ENCODE measurements around the gene LMTK3.

Gene LMTK3

GRCh38 chr19:48468772-48469288 lies 42.8 kb downstream of the LMTK3 start:
- Histone ChIP-seq H3K4me1 (ENCODE audit: insufficient read depth, low read length) (no peaks in the 10 kb centered on the region), H3K9ac (ENCODE audit: low read depth, low read length) (peak overlapping the region; percentile 100; the same call in 1 of the 2 replicates), H3K9me3 (ENCODE audit: control insufficient read depth, insufficient read depth, low read length) (no peaks in the 10 kb centered on the region), H3K36me3 (ENCODE audit: insufficient read depth, low read length) (peaks cover 19% of the 10 kb centered on the region)

GRCh38 chr19:48466561-48467325 lies 44.9 kb downstream of the LMTK3 start:
- peaks cover 13% of the 10 kb centered on the region; the same call in 1 of the 2 replicates for H3K36me3 ChIP-seq (ENCODE audit: insufficient read depth, low read length)
- H3K9me3 ChIP-seq (ENCODE audit: control insufficient read depth, insufficient read depth, low read length) = no peaks in the 10 kb centered on the region
- no peak overlapping the region; the same call in 1 of the 2 replicates for H3K9ac ChIP-seq (ENCODE audit: low read depth, low read length)
- H3K4me1 ChIP-seq (ENCODE audit: insufficient read depth, low read length) = no peaks in the 10 kb centered on the region

GRCh38 chr19:48465215-48465614 lies 46.4 kb downstream of the LMTK3 start:
- Histone ChIP-seq H3K36me3 (ENCODE audit: insufficient read depth, low read length) (no peaks in the 10 kb centered on the region), H3K4me1 (ENCODE audit: insufficient read depth, low read length) (no peaks in the 10 kb centered on the region), H3K9me3 (ENCODE audit: control insufficient read depth, insufficient read depth, low read length) (no peaks in the 10 kb centered on the region), H3K9ac (ENCODE audit: low read depth, low read length) (no peak overlapping the region)

- no peaks in the 10 kb centered on the region for H3K36me3 ChIP-seq (ENCODE audit: insufficient read depth, low read length)
- H3K4me1 ChIP-seq (ENCODE audit: insufficient read depth, low read length) = no peaks in the 10 kb centered on the region
- H3K9ac ChIP-seq (ENCODE audit: low read depth, low read length) = no peak overlapping the region
- H3K9me3 ChIP-seq (ENCODE audit: control insufficient read depth, insufficient read depth, low read length) = no peaks in the 10 kb centered on the region
These were observed 49.5 kb downstream of the LMTK3 start for GRCh38 chr19:48461982-48462655.

DNA sequence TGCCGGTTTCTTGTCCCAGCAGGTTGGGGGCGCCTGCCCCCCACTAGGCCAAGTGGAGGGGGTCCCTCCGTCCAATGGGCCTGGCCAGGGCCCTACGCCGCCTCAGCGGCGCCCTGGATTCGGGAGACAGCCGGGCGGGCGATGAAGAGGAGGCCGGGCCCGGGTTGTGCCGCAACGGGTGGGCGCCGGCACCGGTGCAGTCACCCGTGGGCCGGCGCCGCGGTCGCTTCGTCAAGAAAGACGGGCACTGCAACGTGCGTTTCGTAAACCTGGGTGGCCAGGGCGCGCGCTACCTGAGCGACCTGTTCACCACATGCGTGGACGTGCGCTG lies 50.0 kb downstream of the LMTK3 start:
- no peaks in the 10 kb centered on the region for H3K36me3 ChIP-seq (ENCODE audit: insufficient read depth, low read length)
- no peaks in the 10 kb centered on the region for H3K4me1 ChIP-seq (ENCODE audit: insufficient read depth, low read length)
- no peak overlapping the region for H3K9ac ChIP-seq (ENCODE audit: low read depth, low read length)
- H3K9me3 ChIP-seq (ENCODE audit: control insufficient read depth, insufficient read depth, low read length) = no peaks in the 10 kb centered on the region

DNA sequence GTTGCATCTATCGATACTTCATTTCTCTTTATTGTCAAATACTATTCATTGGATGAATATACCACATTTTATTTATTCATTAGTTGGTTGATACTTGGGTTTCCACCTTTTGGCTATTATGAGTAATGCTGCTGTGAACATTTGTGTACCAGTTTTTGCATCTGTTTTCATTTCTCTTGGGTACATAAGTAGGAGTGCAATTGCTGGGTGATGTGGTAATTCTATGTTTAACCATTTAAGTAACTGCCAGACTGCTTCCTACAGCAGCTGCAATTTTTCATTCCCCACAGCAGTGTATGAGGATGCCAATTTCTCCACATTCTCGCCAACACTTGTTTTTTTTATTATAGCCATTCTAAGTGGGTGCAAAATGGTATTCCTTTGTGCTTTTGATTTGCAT lies 53.6 kb downstream of the LMTK3 start:
- Histone ChIP-seq H3K9me3 (ENCODE audit: control insufficient read depth, insufficient read depth, low read length) (no peaks in the 10 kb centered on the region), H3K9ac (ENCODE audit: low read depth, low read length) (no peak overlapping the region), H3K4me1 (ENCODE audit: insufficient read depth, low read length) (no peaks in the 10 kb centered on the region), H3K36me3 (ENCODE audit: insufficient read depth, low read length) (peaks cover 3% of the 10 kb centered on the region; the same call in 1 of the 2 replicates)

DNA sequence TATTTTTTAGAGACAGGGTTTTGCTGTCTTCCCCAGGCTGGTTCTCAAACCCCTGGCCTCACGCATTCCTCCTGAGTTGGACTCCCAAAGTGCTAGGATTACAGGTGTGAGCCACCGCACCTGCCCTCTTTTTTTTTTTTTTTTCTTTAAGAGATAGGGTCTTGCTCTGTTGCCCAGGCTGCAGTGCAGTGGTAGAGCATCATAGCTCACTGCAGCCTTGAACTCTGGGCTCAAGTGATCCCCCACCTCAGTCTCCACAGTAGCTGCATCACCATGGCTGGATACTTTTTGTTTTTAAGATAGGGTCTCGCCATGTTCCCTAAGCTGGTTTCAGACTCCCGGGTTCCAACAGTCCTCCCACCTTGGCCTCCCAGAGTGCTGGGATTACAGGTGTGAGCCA lies 54.8 kb downstream of the LMTK3 start:
- peaks cover 3% of the 10 kb centered on the region; the same call in 1 of the 2 replicates for H3K36me3 ChIP-seq (ENCODE audit: insufficient read depth, low read length)
- no peaks in the 10 kb centered on the region for H3K9me3 ChIP-seq (ENCODE audit: control insufficient read depth, insufficient read depth, low read length)
- H3K4me1 ChIP-seq (ENCODE audit: insufficient read depth, low read length) = no peaks in the 10 kb centered on the region
- H3K9ac ChIP-seq (ENCODE audit: low read depth, low read length) = no peak overlapping the region

- Histone ChIP-seq H3K4me1 (ENCODE audit: insufficient read depth, low read length) (no peaks in the 10 kb centered on the region), H3K9me3 (ENCODE audit: control insufficient read depth, insufficient read depth, low read length) (no peaks in the 10 kb centered on the region), H3K9ac (ENCODE audit: low read depth, low read length) (no peak overlapping the region), H3K36me3 (ENCODE audit: insufficient read depth, low read length) (peaks cover 11% of the 10 kb centered on the region)
These were observed 55.6 kb downstream of the LMTK3 start for GRCh38 chr19:48455908-48456562.

GRCh38 chr19:48455171-48455907 lies 56.3 kb downstream of the LMTK3 start, which contains the start of gene KCNJ14:
Gene KCNJ14 (plus strand): TSS chr19:48455574. CDS start chr19:48461725, 6,151 bp downstream.
- no peak within 1 kb of the TSS for H3K9ac ChIP-seq (ENCODE audit: low read depth, low read length)
- H3K9me3 ChIP-seq (ENCODE audit: control insufficient read depth, insufficient read depth, low read length) = no peaks in the 10 kb centered on the region
- no peaks in the 10 kb centered on the region for H3K4me1 ChIP-seq (ENCODE audit: insufficient read depth, low read length)
- peaks cover 14% of the 10 kb centered on the region for H3K36me3 ChIP-seq (ENCODE audit: insufficient read depth, low read length)

GRCh38 chr19:48454150-48454730 lies 57.4 kb downstream of the LMTK3 start:
- no peaks in the 10 kb centered on the region for H3K4me1 ChIP-seq (ENCODE audit: insufficient read depth, low read length)
- no peaks in the 10 kb centered on the region for H3K9me3 ChIP-seq (ENCODE audit: control insufficient read depth, insufficient read depth, low read length)
- peaks cover 16% of the 10 kb centered on the region for H3K36me3 ChIP-seq (ENCODE audit: insufficient read depth, low read length)
- no peak overlapping the region for H3K9ac ChIP-seq (ENCODE audit: low read depth, low read length)

DNA sequence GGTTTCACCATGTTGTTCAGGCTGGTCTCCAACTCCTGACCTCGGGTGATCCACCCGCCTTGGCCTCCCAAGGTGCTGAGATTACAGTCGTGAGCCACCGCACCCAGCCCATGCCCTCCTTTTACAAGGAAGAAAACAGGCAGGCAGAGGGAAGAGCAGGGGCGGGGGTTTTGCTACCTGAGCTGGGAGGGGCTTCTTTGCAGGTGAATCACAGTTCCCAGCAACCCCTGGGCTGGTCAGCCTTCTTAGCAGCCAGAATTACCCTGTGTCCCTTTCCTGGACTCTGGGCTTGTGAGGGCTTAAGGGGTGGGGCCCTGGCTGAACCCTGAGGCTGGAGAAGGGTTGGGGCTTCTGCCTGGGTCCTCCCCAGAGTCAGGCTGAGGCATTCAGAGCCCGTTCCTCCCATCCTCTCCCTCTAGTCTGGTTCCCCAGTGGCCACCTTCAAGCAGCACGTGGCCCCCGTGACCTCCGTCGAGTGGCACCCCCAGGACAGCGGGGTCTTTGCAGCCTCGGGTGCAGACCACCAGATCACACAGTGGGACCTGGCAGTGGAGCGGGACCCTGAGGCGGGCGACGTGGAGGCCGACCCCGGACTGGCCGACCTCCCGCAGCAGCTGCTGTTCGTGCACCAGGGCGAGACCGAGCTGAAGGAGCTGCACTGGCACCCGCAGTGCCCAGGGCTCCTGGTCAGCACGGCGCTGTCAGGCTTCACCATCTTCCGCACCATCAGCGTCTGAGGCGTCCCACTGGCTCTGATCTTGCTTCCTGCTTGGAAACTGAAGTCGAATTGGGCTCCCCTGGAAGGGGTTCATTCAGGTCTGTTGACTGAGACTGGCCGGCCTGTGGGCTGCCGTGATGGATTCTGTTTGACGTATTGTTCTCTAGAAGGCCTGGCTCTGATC lies 59.1 kb downstream of the LMTK3 start:
- H3K4me1 ChIP-seq (ENCODE audit: insufficient read depth, low read length) = no peaks in the 10 kb centered on the region
- peaks cover 26% of the 10 kb centered on the region for H3K36me3 ChIP-seq (ENCODE audit: insufficient read depth, low read length)
- no peak overlapping the region for H3K9ac ChIP-seq (ENCODE audit: low read depth, low read length)
- no peaks in the 10 kb centered on the region for H3K9me3 ChIP-seq (ENCODE audit: control insufficient read depth, insufficient read depth, low read length)

- Histone ChIP-seq H3K36me3 (ENCODE audit: insufficient read depth, low read length) (peaks cover 28% of the 10 kb centered on the region), H3K9ac (ENCODE audit: low read depth, low read length) (no peak overlapping the region), H3K4me1 (ENCODE audit: insufficient read depth, low read length) (no peaks in the 10 kb centered on the region), H3K9me3 (ENCODE audit: control insufficient read depth, insufficient read depth, low read length) (no peaks in the 10 kb centered on the region)
These were observed 60.0 kb downstream of the LMTK3 start for GRCh38 chr19:48451624-48452023.

DNA sequence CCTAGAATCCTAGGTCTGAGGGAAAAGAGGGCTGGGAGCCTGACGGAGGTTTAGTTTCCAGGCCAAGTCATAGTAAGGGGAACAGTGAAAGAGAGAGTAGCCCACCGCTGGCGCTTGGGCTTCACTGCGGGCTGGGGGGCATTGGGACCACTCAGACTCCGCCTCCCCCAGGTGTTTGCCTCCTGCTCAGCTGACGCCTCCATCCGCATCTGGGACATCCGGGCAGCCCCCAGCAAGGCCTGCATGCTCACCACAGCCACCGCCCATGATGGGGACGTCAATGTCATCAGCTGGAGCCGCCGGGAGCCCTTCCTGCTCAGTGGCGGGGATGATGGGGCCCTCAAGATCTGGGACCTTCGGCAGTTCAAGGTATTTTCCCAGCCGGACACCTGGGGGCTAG lies 60.8 kb downstream of the LMTK3 start:
- H3K9ac ChIP-seq (ENCODE audit: low read depth, low read length) = no peak overlapping the region
- H3K4me1 ChIP-seq (ENCODE audit: insufficient read depth, low read length) = no peaks in the 10 kb centered on the region; the same call in 1 of the 2 replicates
- H3K9me3 ChIP-seq (ENCODE audit: control insufficient read depth, insufficient read depth, low read length) = no peaks in the 10 kb centered on the region
- peaks cover 27% of the 10 kb centered on the region for H3K36me3 ChIP-seq (ENCODE audit: insufficient read depth, low read length)
